Measurements from ENCODE around the gene MMP23B. TPM values are rescaled to one million over a fixed set of nuclear protein-coding genes. Genes with fewer than 3 reads are reported as not detected.

MMP23B gene
- polyA plus RNA-seq, 2 of the 4 experiments (the other 2 are of a cell fraction): 1.0 TPM; not detected in 1

GRCh38 chr1:1683104-1683905 lies 51.3 kb downstream of the MMP23B start:
- no peak overlapping the region for H3K4me2 ChIP-seq
- peak overlapping the region in 1 of 2 experiments; percentile 53; a peak in 2 of 6 replicates for H3K27ac ChIP-seq
- DNase-seq (ENCODE audit: low read depth in 1 of 2, low spot score in 1 of 2) (no peak), FAIRE-seq (no peak), ATAC-seq (no peak)
- no peak overlapping the region for H3K4me3 ChIP-seq
- 86% methylated on average over 22 of the region's 26 CpGs for WGBS (ENCODE audit: missing lambda C conversion rate)
- POLR2A ChIA-PET: no interaction called here
- H3K4me1 ChIP-seq: peaks cover 22% of the 10 kb centered on the region
- no peaks in the 10 kb centered on the region for H3K9me3 ChIP-seq
- CTCF ChIA-PET: no interaction called here
- TF ChIP-seq MYC (IDR thresholded peaks at IDR 0.05; ENCODE audit: borderline replicate concordance, low read length) (no peak), RAD21 (conservative IDR thresholded peaks at IDR 0.05 in 1 of 2, IDR thresholded peaks at IDR 0.05 in 1 of 2) (no peak), KDM5A (IDR thresholded peaks at IDR 0.05) (no peak), ZSCAN20 (CRISPR knock-in tag; IDR thresholded peaks at IDR 0.05) (no peak), HES2 (IDR thresholded peaks at IDR 0.05) (no peak), NFE2L2 (conservative IDR thresholded peaks at IDR 0.05; ENCODE audit: low read length) (no peak)

Other genes starting within 250 kb of the MMP23B start
- 111 TPM in 2 replicates for gene CCNL2, start 232.8 kb upstream of the MMP23B start, polyA plus RNA-seq (2011; rRNA removed)
- 80.3 to 93.3 TPM (median 85.5 TPM) in 3 replicates for gene CCNL2, start 232.8 kb upstream of the MMP23B start, polyA plus RNA-seq (2017; fragmentation: RNase III; extraction: RNeasy Plus Mini Kit Qiagen cat#74134 plus additional on column Dnase treatment)
- 146 and 163 TPM in 2 replicates for gene MRPL20, start 224.9 kb upstream of the MMP23B start, polyA plus RNA-seq (2011; rRNA removed)
- gene MRPL20, start 224.9 kb upstream of the MMP23B start, polyA plus RNA-seq (2017; fragmentation: RNase III; extraction: RNeasy Plus Mini Kit Qiagen cat#74134 plus additional on column Dnase treatment): 151 to 164 TPM (median 158 TPM) in 3 replicates
- not detected in 2 replicates for gene ANKRD65, start 210.9 kb upstream of the MMP23B start, polyA plus RNA-seq (2011; rRNA removed)
- gene ANKRD65, start 210.9 kb upstream of the MMP23B start, polyA plus RNA-seq (2017; fragmentation: RNase III; extraction: RNeasy Plus Mini Kit Qiagen cat#74134 plus additional on column Dnase treatment): 0.05 TPM in 1 of 3 replicates, not detected in the others
- gene VWA1, start 196.5 kb upstream of the MMP23B start, polyA plus RNA-seq (2011; rRNA removed): 3.7 and 4.0 TPM in 2 replicates
- 4.2 to 5.3 TPM (median 4.8 TPM) in 3 replicates for gene VWA1, start 196.5 kb upstream of the MMP23B start, polyA plus RNA-seq (2017; fragmentation: RNase III; extraction: RNeasy Plus Mini Kit Qiagen cat#74134 plus additional on column Dnase treatment)
- not detected in 2 replicates for gene ATAD3C, start 182.5 kb upstream of the MMP23B start, polyA plus RNA-seq (2011; rRNA removed)
- not detected in 3 replicates for gene ATAD3C, start 182.5 kb upstream of the MMP23B start, polyA plus RNA-seq (2017; fragmentation: RNase III; extraction: RNeasy Plus Mini Kit Qiagen cat#74134 plus additional on column Dnase treatment)
- gene ATAD3B, start 160.4 kb upstream of the MMP23B start, polyA plus RNA-seq (2011; rRNA removed): 0.13 and 0.21 TPM in 2 replicates
- 0.99 to 1.1 TPM (median 0.99 TPM) in 3 replicates for gene ATAD3B, start 160.4 kb upstream of the MMP23B start, polyA plus RNA-seq (2017; fragmentation: RNase III; extraction: RNeasy Plus Mini Kit Qiagen cat#74134 plus additional on column Dnase treatment)
- gene ATAD3A, start 120.0 kb upstream of the MMP23B start, polyA plus RNA-seq (2011; rRNA removed): 6.6 and 10.9 TPM in 2 replicates
- gene ATAD3A, start 120.0 kb upstream of the MMP23B start, polyA plus RNA-seq (2017; fragmentation: RNase III; extraction: RNeasy Plus Mini Kit Qiagen cat#74134 plus additional on column Dnase treatment): 25.1 to 29.1 TPM (median 27.2 TPM) in 3 replicates
- 0.13 and 0.14 TPM in 2 replicates for gene TMEM240, start 91.5 kb upstream of the MMP23B start, polyA plus RNA-seq (2011; rRNA removed)
- gene TMEM240, start 91.5 kb upstream of the MMP23B start, polyA plus RNA-seq (2017; fragmentation: RNase III; extraction: RNeasy Plus Mini Kit Qiagen cat#74134 plus additional on column Dnase treatment): 0.55 to 1.1 TPM (median 1.1 TPM) in 3 replicates
- 80.4 and 101 TPM in 2 replicates for gene SSU72, start 57.3 kb upstream of the MMP23B start, polyA plus RNA-seq (2011; rRNA removed)
- gene SSU72, start 57.3 kb upstream of the MMP23B start, polyA plus RNA-seq (2017; fragmentation: RNase III; extraction: RNeasy Plus Mini Kit Qiagen cat#74134 plus additional on column Dnase treatment): 75.1 to 78.3 TPM (median 75.3 TPM) in 3 replicates
- 0.56 and 0.77 TPM in 2 replicates for gene FNDC10, start 32.0 kb upstream of the MMP23B start, polyA plus RNA-seq (2011; rRNA removed)
- gene FNDC10, start 32.0 kb upstream of the MMP23B start, polyA plus RNA-seq (2017; fragmentation: RNase III; extraction: RNeasy Plus Mini Kit Qiagen cat#74134 plus additional on column Dnase treatment): 2.7 to 4.2 TPM (median 4.0 TPM) in 3 replicates
- gene MIB2, start 16.7 kb upstream of the MMP23B start, polyA plus RNA-seq (2011; rRNA removed): 4.9 and 5.1 TPM in 2 replicates
- gene MIB2, start 16.7 kb upstream of the MMP23B start, polyA plus RNA-seq (2017; fragmentation: RNase III; extraction: RNeasy Plus Mini Kit Qiagen cat#74134 plus additional on column Dnase treatment): 15.7 to 21.9 TPM (median 20.0 TPM) in 3 replicates
- 7.6 and 11.3 TPM in 2 replicates for gene CDK11B, start 26.8 kb downstream of the MMP23B start, polyA plus RNA-seq (2011; rRNA removed)
- 33.8 to 35.0 TPM (median 33.8 TPM) in 3 replicates for gene CDK11B, start 26.8 kb downstream of the MMP23B start, polyA plus RNA-seq (2017; fragmentation: RNase III; extraction: RNeasy Plus Mini Kit Qiagen cat#74134 plus additional on column Dnase treatment)
- gene SLC35E2B, start 60.6 kb downstream of the MMP23B start, polyA plus RNA-seq (2011; rRNA removed): 10.8 and 16.6 TPM in 2 replicates
- gene SLC35E2B, start 60.6 kb downstream of the MMP23B start, polyA plus RNA-seq (2017; fragmentation: RNase III; extraction: RNeasy Plus Mini Kit Qiagen cat#74134 plus additional on column Dnase treatment): 10.8 to 13.9 TPM (median 13.6 TPM) in 3 replicates
- 6.7 and 13.7 TPM in 2 replicates for gene CDK11A, start 92.2 kb downstream of the MMP23B start, polyA plus RNA-seq (2011; rRNA removed)
- 34.1 to 40.9 TPM (median 36.4 TPM) in 3 replicates for gene CDK11A, start 92.2 kb downstream of the MMP23B start, polyA plus RNA-seq (2017; fragmentation: RNase III; extraction: RNeasy Plus Mini Kit Qiagen cat#74134 plus additional on column Dnase treatment)
- gene NADK, start 146.3 kb downstream of the MMP23B start, polyA plus RNA-seq (2011; rRNA removed): 32.9 and 35.8 TPM in 2 replicates
- gene NADK, start 146.3 kb downstream of the MMP23B start, polyA plus RNA-seq (2017; fragmentation: RNase III; extraction: RNeasy Plus Mini Kit Qiagen cat#74134 plus additional on column Dnase treatment): 37.1 to 40.0 TPM (median 38.4 TPM) in 3 replicates